HCEC 1CT (cell line): ENCODE measurements around the gene NPR1.
A peak's percentile ranks its signal among the peaks of the same experiment; 100 is the strongest.
"Not testable (repeated sequence)": the region's sequence is repeated elsewhere in the genome, so short reads cannot be mapped to it uniquely, and the experiment has no call there.

ENCODE experiments used
- DNase-seq: peaks from one replicate; pipeline ENCODE4 v3.0.0-alpha.2; 2017

The NPR1 gene

DNA sequence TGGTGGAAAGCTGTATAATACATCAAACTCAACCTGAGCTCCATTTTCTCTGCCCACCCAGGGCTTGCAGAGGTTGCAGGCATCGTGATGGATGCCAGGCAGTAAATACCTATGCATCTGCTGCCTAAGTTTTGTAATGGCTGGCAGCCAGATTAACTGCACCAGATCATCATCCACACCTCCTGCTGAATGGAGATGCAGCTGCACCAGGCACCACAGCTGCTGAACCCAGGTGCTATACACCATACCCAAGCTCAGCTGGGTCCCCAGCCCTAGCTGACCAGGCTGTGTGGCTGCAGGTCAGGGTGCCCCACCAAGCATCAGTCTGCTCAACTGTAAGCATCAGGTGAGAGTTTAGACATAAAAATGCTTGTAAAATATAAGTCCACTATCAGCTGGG is 26.7 kb upstream of the NPR1 start:
- DNase-seq: no peak

DNA sequence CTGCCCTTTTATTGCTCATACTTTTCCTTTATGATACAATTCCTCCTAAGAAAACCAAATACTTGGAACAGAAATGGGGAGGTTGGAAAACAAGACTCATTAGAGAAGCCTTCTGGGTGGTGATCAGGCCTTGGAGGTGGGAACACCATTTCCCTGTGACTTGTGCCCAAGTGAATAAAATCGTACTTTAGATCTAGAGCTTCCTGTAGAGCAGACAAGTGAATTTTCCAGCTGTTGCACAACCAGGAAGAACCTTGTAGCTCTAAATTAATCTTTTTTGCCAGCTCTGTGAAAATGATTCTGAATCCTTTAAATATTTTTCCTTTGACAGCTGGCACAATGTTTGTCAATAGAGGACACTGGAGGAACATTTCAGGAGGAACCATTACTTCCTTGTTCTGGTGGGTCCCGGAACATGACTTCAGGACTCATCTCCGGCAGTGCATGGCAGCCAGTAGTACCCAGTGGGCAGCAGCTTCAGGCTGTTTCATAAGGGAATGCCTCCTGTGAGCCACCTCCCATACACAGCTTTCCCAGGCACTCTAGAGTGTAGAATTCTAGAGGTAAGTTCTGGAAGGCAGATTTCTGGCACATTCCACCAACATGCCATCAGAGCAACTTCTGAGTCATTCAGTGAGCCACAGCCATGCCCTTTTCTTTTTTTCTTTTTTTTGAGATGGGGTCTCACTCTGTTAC is 25.5 kb upstream of the NPR1 start:
- peak; percentile 44 for DNase-seq

- no peak for DNase-seq
Observed at GRCh38 chr1:153655333-153655732, 23.2 kb upstream of the NPR1 start.

GRCh38 chr1:153658400-153659174 is 19.9 kb upstream of the NPR1 start, which contains the start of gene SNAPIN:
TSS of gene SNAPIN (plus strand) at chr1:153658703. CDS start at chr1:153658744, 41 bp downstream.
- peak; percentile 89 for DNase-seq

- DNase-seq: no peak
Observed at GRCh38 chr1:153659175-153659534, 19.3 kb upstream of the NPR1 start.

DNA sequence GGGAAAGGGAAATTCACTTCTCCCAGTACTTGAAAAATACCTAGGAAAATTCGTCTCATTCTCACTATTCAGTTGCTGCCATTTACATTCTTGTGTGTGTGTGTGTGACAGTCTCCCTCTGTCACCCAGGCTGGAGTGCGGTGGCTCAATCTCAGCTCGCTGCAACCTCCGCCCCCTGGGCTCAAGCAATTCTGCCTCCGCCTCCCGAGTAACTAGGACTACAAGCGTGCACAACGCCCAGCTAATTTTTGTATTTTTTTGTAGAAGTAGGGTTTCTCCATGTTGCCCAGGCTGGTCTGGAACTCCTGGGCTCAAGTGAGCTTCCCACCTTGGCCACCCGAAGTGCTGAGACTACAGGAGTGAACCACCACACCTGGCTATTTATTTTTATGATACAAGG is 18.8 kb upstream of the NPR1 start:
- no peak for DNase-seq

DNA sequence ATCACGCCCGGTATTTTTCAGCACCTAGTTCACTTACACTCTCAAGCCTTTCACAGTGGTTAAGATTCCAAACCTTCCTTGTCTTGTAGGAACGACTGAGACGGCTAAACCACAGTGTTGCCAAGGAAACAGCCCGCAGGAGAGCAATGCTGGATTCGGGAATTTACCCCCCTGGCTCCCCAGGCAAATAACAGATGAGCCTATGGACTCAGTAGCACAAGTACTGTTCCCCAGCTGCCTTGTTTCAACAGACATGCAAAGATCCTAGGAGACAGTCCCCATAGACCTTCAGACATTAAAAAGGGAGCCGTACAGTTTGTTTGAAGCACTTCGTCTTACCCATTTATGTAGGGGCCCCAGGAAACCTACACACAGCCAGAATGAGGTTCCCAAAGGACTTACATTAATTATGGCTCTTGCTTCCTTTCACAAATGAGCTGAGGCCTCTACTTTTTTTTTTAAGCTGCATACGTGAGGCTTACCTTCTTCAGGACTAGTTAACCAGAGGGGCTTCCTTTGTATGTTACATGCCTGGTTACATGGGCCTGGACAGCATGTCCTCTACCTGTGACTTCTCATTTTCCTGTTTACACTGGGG is 17.3 kb upstream of the NPR1 start:
- no peak for DNase-seq

DNA sequence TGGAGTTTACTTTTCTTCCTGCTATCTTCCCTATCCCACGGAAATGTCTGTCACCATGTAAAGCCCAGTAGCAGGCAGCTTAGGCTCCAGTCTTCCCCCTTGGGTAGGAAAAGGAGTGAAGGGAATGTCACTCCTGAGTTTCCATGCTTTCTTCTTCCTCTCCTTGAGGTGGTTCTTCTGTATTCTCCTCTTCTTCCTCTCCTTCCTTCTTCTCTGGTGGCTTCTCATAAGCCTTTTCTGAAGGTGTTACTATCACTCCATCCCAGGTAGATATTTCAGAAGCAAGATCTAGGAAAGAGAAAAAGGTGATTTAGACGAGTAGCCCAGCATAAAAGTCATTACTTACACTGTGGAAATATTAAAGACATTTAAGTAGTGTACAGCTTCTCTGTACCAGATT is 16.2 kb upstream of the NPR1 start:
- no peak for DNase-seq

DNA sequence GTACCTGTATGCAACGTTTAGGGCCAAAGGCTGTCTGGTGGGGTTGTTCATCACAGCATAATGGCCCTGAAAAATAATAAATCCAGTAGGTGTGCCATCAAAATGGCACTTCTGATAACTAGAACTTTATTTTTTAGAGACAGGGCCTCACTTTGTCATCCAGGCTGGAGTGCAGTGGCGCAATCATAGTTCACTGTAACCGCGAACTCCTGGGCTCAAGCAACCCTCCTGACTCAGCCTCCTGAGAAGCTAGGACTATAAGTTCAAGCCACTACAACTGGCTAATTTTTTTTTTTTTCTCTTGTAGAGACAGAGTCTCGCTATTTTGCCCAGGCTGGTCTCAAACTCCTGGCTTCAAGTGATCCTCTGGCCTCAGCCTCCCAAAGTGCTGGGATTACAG is 15.3 kb upstream of the NPR1 start:
- peak; percentile 70 for DNase-seq

DNA sequence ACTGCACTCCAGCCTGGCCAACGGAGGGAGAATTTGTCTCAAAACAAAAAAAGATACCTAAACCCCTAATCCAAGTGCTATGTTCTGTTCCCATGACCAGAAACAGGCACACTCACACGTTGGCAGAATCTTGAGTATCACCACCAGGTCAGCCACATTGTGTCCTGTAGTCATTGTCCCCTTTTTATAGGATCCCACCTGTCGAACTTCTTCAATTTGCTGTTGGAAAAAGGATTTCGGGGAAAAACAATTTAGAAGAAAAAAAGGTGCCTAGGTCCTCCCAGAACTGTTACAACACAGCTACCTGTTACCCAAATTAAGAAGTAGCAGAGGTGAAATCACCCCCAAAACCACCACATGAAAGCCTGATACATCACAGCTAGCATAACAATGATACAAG is 11.0 kb upstream of the NPR1 start:
- no peak for DNase-seq

GRCh38 chr1:153668672-153669071 is 9.8 kb upstream of the NPR1 start:
- not testable (repeated sequence) for DNase-seq

- DNase-seq: no peak
Observed at GRCh38 chr1:153669606-153670005, 8.9 kb upstream of the NPR1 start.

DNA sequence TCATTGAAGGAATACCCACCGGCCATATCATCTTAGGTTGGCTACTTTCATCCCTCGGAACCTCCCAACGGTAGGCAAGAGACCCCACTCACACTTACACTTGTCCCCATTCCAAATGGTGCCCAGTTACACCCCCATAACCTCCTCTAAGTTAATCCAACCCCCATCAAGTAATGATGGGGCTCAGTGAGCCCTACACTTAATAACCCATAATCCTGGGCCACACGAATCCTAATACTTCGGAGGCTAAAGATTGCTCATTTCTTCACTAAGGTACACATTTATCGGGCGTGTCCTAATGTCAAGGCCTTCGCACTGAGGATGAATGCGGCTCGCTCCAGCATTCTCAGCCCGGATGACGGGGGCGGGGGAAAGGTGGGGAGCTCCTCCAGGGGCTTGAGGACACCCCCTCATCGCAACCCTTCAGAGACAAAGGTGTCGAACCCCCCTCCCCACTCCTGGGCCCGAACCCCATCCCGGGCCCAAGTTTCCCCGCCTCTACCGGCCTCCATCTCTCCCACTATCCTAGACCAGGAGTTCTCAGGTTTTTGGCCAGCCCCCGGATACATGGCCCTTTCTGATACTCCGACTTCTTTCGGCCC is 8.1 kb upstream of the NPR1 start:
- DNase-seq: no peak

- DNase-seq: peak; percentile 99
Observed at GRCh38 chr1:153670859-153671627, 7.4 kb upstream of the NPR1 start, which contains the start of gene ILF2. TSS of gene ILF2 (minus strand) at chr1:153670993. CDS start at chr1:153670922, 71 bp downstream.

GRCh38 chr1:153671628-153672353 is 6.7 kb upstream of the NPR1 start:
- not testable (repeated sequence) for DNase-seq

- DNase-seq: no peak
Observed at GRCh38 chr1:153673511-153673910, 5.0 kb upstream of the NPR1 start.

- peak; percentile 30 for DNase-seq
Observed at GRCh38 chr1:153677718-153678518, 570 bp upstream of the NPR1 start.

DNA sequence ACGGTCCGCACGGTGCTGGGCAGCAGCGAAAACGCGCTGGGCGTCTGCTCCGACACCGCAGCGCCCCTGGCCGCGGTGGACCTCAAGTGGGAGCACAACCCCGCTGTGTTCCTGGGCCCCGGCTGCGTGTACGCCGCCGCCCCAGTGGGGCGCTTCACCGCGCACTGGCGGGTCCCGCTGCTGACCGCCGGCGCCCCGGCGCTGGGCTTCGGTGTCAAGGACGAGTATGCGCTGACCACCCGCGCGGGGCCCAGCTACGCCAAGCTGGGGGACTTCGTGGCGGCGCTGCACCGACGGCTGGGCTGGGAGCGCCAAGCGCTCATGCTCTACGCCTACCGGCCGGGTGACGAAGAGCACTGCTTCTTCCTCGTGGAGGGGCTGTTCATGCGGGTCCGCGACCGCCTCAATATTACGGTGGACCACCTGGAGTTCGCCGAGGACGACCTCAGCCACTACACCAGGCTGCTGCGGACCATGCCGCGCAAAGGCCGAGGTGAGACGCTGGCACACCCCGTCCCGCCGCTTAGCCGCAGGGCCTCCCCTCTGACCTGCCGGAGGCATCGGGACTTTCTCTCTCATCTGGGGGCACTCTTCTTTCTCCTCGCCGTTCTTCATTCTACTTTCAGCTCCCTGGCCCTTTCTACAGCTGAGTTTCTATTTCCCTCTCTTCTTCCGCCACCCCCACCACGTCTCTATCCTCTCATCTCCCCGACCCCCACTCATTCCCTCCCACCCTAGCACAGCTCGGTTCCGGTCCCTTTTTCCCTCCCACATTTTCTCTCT is 1.0 kb downstream of the NPR1 start:
- DNase-seq: no peak

- no peak for DNase-seq
Observed at GRCh38 chr1:153680120-153680403, 1.6 kb downstream of the NPR1 start.

DNA sequence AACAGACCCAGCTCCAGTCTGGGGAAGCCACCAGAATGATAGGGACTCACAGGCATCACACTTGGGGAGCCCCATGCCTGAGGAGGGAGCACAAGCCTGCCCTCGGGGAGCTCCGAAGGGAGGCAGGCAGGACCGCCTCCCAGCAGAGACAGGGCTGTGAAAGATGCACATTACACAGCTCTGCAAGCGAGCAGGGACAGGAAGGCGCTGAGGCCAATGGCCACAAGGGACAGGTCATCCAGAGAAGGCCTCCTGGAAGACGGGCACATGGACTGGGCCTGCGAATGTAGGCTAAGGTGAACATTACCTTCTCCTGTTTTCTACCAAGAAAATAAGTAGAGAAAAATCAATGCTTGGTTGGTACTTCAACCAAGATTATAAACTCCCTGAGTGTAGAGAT is 4.2 kb downstream of the NPR1 start:
- DNase-seq: no peak

- peak; percentile 27 for DNase-seq
Observed at GRCh38 chr1:153683854-153684253, 5.4 kb downstream of the NPR1 start.
